Raji (cell line): ENCODE results near the gene SLC9A5.

Source experiments
- POLR2A ChIP-seq: IDR thresholded peaks from 2 replicates; pipeline ENCODE4 v1.6.1; 2011; ENCODE audit warnings: low read depth, low read length, control low read depth; ENCODE audit not compliant: insufficient read depth

Gene SLC9A5

GRCh38 chr16:67229906-67230808 lies 18.6 kb upstream of the SLC9A5 start:
- TF ChIP-seq POLR2A: no peak

DNA sequence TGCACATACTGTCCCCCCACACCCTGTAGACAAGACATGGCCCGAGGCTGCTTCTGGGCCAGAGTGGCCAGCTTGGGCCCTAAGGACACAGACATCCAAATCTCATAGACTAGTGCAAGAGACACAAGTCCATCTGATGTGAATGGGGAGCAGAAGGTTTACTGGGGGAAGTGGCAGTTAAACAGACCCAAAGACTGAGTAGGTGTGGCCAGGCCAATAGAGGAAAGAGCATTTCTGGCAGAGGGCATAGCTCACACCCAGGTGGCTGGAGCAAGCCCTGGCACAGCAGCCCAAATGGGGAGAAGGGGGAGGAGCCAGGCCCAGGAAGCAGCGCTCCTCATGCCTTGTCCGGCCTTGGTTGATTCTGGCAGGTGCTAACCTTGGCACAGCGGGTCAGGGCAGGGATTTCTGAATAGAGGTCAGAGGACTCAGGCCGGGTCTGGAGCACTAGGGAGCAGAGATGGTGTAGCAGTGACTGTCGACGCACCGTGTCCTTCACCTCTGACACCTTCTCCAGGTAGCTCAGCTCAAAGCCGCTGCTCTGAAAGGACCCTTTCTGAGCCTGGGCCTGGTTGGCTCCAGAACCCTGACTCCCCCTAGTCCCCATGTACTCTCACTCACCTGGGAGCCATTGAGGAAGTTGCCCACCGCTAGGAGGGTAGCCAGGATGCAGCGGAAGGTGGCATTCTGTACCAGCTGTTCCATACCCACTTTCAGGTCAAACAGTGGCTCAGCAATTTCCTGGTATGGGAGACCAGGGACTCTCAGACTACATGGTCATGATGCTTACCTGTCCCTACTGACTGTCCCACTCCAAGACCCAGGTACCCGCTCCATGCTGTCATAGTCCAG lies 17.7 kb upstream of the SLC9A5 start:
- TF ChIP-seq POLR2A: 0 out of 2 replicates have a peak, but pooled peaks have one; percentile 8

- no peak for TF ChIP-seq POLR2A
Measured at GRCh38 chr16:67233596-67233995, 15.2 kb upstream of the SLC9A5 start.

DNA sequence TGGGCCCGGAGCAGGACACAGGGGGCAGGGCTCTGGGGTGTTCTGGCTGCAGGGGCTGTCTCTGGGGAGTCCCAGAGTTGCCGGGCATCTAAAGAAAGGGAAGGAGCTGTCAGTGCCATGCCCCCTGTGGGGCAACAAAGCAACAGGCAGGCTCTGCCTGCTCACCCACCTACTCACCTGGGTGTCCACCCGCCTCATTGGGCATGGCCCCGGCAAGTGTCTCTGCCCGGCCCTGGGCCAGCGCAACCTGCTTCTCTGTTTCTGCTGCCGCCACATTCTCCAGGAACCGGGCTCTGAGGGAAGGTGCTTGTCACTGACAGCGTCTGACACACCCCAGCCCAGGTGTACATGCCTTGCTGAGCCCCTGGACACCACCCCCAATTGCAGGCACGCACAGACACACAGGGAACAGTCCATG lies 14.6 kb upstream of the SLC9A5 start:
- TF ChIP-seq POLR2A: no peak

DNA sequence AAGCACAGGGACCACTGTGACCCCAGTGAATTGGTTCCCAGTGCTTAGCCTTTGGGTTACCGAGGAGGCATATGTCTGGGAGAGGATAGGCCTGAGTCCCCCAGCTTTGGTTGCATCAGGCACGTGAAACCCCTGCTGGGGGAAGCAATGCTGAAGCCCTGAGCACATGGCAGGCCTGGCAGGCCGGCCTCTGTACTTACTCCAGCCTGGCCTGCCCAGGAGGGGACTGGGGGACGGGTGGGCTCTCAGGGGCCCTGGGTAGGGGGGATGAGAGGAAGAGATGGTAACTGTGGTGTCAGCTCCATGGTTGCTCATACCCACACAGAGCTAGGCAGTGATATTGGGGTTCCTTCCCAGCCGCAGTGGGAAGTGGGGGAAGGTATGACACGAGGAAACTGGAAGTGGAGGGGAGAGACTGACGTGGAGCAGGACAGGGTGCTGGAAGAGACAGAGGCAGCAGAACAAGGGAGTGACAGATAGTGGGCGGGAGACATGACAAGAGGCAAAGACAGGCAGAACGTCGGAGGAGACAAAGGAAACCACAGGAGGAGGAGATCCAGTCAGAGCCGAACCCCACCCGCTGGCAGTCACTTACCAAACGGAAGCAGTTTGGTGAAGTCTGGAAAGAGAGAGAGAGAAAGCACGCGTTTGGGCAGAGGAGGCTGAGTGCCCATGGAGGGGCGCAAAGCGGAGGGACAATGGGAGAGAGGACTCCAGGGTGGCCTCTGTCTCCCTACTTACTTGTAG lies 12.8 kb upstream of the SLC9A5 start:
- no peak for TF ChIP-seq POLR2A

DNA sequence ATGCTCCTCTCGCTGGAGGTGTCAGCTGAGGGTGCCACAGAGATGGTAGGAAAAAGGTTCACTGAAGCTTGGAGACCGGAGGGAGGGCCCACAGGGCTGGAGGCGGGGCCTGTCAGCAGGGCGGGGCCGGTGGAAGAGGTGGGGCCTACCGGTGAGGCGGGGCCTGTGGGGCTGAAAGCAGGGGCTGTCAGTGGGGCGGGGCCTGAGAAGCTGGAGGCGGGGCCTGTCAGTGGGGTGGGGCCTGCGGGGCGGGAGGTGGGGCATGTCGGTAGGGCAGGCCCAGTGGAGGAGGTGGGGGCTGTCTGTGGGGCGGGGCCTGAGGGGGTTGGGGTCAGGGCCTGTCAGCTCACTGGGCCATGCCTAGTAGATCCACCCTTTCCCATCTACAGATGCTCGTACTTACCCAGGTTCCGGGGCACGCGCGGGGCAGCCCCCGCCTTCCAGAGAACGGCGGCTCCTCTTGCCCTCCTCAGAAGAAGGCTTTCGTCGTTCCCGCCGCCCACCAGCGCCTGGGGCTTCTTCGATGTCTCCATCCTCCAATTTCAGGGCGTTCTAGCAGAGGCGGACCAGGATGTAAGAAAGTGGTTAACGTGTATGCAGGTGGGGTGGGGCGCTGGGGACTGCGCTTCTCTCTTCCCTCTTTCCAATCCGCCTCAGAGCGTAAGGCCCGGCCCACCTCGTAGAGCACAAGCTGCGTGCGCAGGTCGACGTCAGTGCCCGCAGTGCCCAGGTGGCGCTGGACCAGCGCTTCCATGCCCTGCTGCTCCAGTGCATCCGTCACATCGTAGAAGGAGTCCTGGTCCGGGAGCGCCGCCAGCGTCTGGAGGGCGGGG lies 12.0 kb upstream of the SLC9A5 start:
- no peak for TF ChIP-seq POLR2A

DNA sequence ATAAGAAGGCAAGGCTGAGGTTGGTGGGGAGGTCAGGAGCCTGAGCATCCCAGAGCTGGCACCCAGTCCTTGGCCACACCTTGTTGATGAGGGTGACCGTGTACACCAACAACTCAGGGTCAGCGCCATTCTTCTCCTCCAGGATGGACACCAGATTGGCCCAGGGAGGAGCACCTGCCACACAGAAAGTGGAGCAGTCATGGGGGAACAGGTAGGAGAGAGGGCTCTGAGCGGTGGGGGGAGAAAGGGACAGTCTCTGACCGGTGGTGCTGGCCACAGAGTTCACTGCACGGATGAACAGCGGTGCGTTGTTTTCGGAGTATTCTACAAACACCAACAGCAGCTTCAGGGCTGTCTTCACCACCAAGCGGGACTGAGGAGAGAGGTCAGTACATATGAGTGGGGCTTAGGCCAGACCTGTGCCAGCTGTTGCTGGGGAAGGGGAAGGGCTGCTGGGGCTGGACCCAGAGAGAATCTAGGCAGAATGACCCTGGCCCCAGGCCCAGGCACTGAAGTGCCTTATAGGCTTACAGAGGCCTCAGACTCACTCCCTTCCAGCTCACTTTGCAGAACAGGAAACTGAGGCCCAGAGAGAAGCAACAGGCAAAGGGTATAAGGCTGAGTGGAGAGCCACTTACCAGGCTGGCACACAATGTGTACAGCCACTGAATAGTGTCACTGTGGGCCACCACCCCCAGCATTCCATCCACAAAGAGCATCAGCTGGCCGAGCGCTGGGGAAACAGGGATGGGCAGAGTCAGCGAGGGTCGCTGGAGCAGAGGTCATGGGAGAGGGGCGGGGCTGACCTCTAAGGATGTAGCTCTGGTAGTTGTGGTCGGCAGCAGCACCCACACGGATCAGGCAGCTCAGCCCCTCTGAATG lies 11.1 kb upstream of the SLC9A5 start:
- no peak for TF ChIP-seq POLR2A

DNA sequence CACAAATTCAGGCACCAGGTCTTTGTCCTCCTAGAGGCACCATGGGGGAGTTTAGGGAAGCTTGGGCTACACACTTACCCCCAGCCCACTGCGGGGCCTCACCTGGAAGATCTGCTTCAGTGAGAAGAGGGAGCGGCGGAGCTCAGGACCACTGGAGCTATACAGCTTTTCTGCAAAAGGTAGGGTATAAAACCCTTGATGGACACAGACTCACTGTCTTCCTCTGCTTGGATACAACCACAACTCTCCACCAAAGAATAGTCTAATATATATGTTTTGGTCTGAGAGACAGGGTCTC lies 10.6 kb upstream of the SLC9A5 start:
- no peak for TF ChIP-seq POLR2A

GRCh38 chr16:67238806-67239470 lies 9.8 kb upstream of the SLC9A5 start:
- TF ChIP-seq POLR2A: no peak

DNA sequence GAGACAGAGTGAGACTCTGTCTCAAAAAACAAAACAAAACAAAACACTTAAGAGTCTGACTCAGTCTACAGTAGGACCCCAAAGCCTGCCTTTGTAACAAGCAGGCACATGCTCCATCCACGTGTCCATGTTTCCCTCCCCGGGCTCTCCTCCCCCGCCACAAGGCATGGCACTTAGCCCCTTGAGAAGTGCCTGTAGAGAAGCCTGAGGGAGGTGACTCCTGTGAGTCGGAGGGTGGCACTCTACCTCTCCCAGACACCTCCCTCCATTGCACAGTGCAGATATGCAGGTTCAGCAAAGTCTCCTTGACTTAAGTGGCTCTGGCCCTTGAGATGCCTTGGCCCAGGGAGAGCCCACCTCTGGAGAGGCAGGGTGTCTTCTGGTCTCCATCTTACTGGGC lies 8.3 kb upstream of the SLC9A5 start:
- TF ChIP-seq POLR2A: no peak

- TF ChIP-seq POLR2A: no peak
Measured at GRCh38 chr16:67241008-67241900, 7.5 kb upstream of the SLC9A5 start.

- no peak for TF ChIP-seq POLR2A
Measured at GRCh38 chr16:67242138-67242730, 6.5 kb upstream of the SLC9A5 start.
